Sciatic nerve (tissue), 2 donors: ENCODE measurements around the gene ST3GAL3. TPM values are rescaled to one million over a fixed set of nuclear protein-coding genes. Genes with fewer than 3 reads are reported as not detected.

Experiments used
- ATAC-seq: fragments of 200-7000 bp; cut with Tn5 transposase; one replicate; pipeline ENCODE4 v1.9.1; 2020; ENCODE audit warnings: mild to moderate bottlenecking, moderate library complexity
- DNase-seq: peaks from one replicate; pipeline ENCODE4 v3.0.0-alpha.2; 2020; ENCODE audit warnings: low spot score
- intact Hi-C: fragments of 100-400 bp; cut with DNase I; formaldehyde crosslinking; loops from one replicate; pipeline ENCODE4 v1.14.2; 2022
- microRNA-seq: library from miRNA; unstranded; fragments of <30 nt; microRNA quantifications from one replicate; pipeline ENCODE4 v1.2.0, GENCODE V29; 2020
- total RNA-seq: library from RNA; stranded (reverse); fragmentation: NEBNext Ultra II Directional; extraction: Animal tissue kit (Norgen Biotek cat#: 25700); gene quantifications from one replicate; pipeline ENCODE4 v1.2.1, GENCODE V29; 2021
- donor health status: DM: no; HTN: no; CAD: no.
- donor health status: DM: no; HTN: no; CAD: no.

The ST3GAL3 gene
- total RNA-seq, 1 donor from 2014 or later = 35.8 TPM

- no peak for DNase-seq
- intact Hi-C loops = no loop called here
- no peak for ATAC-seq
Observed at GRCh38 chr1:43977376-43978263, 270.3 kb downstream of the ST3GAL3 start.

- ATAC-seq (no peak), DNase-seq (no peak)
- intact Hi-C loops = no loop called here
Observed at GRCh38 chr1:43978264-43978550, 270.9 kb downstream of the ST3GAL3 start.

- ATAC-seq (no peak), DNase-seq (no peak)
- intact Hi-C loops = no loop called here
Observed at GRCh38 chr1:43978551-43979260, 271.4 kb downstream of the ST3GAL3 start, which contains the start of gene B4GALT2. Gene B4GALT2, plus strand, starts transcription at chr1:43979210. Its CDS starts 1,951 bp downstream, at chr1:43981161.

- ATAC-seq (no peak), DNase-seq (no peak)
- intact Hi-C loops = no loop called here
Observed at GRCh38 chr1:43979261-43979527, 271.9 kb downstream of the ST3GAL3 start.

- intact Hi-C loops = no loop called here
- DNase-seq (peak; percentile 72), ATAC-seq (peak; percentile 41)
Observed at GRCh38 chr1:43979528-43980254, 272.4 kb downstream of the ST3GAL3 start.

GRCh38 chr1:43980255-43981134 lies 273.2 kb downstream of the ST3GAL3 start:
- DNase-seq = no peak
- intact Hi-C loops = no loop called here
- ATAC-seq = no peak

Small RNA genes lying within 50 kb of the gene (microRNA-seq; reads per million reads assigned to microRNA genes)
- gene MIR6079 = not detected

Other genes with a start within 250 kb of the ST3GAL3 start
- 180 TPM for gene PTPRF, start 176.7 kb upstream of the ST3GAL3 start, total RNA-seq
- 41.0 TPM for gene KDM4A, start 57.4 kb upstream of the ST3GAL3 start, total RNA-seq
- 0.94 TPM for gene ARTN, start 226.3 kb downstream of the ST3GAL3 start, total RNA-seq
- 29.0 TPM for gene IPO13, start 239.4 kb downstream of the ST3GAL3 start, total RNA-seq